HG03196 (cell line): ENCODE data around the gene SRSF6.
"Not testable (repeated sequence)": the region's sequence is repeated elsewhere in the genome, so short reads cannot be mapped to it uniquely, and the experiment has no call there.

Source experiments
- ATAC-seq: cut with Tn5 transposase; IDR thresholded peaks from one replicate; pipeline ENCODE4 v1.9.1; 2021; ENCODE audit not compliant: unreplicated experiment

Gene SRSF6

GRCh38 chr20:43448748-43449535 is 8.8 kb upstream of the SRSF6 start:
- ATAC-seq: no peak

GRCh38 chr20:43450841-43451799 is 6.6 kb upstream of the SRSF6 start:
- no peak for ATAC-seq

GRCh38 chr20:43452404-43453126 is 5.1 kb upstream of the SRSF6 start:
- ATAC-seq: no peak

GRCh38 chr20:43456252-43456651 is 1.4 kb upstream of the SRSF6 start:
- ATAC-seq: not testable (repeated sequence)

- peak; percentile 75 for ATAC-seq
Observed at GRCh38 chr20:43456809-43457639, 672 bp upstream of the SRSF6 start.

- ATAC-seq: no peak
Observed at GRCh38 chr20:43458422-43458924, 777 bp downstream of the SRSF6 start.

GRCh38 chr20:43459022-43459942 is 1.6 kb downstream of the SRSF6 start:
- ATAC-seq: no peak

GRCh38 chr20:43460172-43460829 is 2.6 kb downstream of the SRSF6 start:
- ATAC-seq: no peak

GRCh38 chr20:43460830-43461200 is 3.1 kb downstream of the SRSF6 start:
- no peak for ATAC-seq

- no peak for ATAC-seq
Observed at GRCh38 chr20:43461894-43462659, 4.4 kb downstream of the SRSF6 start.

- ATAC-seq: no peak
Observed at GRCh38 chr20:43462660-43463526, 5.2 kb downstream of the SRSF6 start.

- ATAC-seq: no peak
Observed at GRCh38 chr20:43463527-43464218, 6.0 kb downstream of the SRSF6 start.

GRCh38 chr20:43464219-43464790 is 6.6 kb downstream of the SRSF6 start:
- no peak for ATAC-seq

- ATAC-seq: no peak
Observed at GRCh38 chr20:43465625-43465943, 7.9 kb downstream of the SRSF6 start.

GRCh38 chr20:43467589-43467988 is 9.9 kb downstream of the SRSF6 start:
- ATAC-seq: no peak
